ENCODE results near the gene OR6Q1.

Gene OR6Q1

DNA sequence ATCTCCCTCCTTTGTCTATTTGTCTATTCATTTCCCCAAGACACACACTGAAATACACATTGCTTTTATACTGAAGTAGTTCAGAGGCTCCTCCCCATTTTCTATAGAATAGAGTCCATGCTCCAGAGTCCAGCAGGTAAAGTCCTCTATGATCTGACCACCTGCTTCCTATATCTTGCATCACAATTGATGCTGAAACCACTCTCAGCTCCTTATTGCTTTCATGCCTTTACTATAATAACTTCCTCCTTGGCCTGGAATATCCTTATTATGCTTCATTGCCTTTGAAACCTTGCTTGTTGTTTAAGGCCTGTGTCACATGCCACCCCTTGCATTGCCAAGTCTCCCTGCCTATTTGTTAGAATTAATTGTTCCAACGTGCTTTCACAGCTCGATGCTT, 12.6 kb downstream of the OR6Q1 start:
- no peaks in the 10 kb centered on the region for H3K27me3 ChIP-seq (ENCODE audit: insufficient read depth, low read depth)
- TF ChIP-seq, protein P1, sequence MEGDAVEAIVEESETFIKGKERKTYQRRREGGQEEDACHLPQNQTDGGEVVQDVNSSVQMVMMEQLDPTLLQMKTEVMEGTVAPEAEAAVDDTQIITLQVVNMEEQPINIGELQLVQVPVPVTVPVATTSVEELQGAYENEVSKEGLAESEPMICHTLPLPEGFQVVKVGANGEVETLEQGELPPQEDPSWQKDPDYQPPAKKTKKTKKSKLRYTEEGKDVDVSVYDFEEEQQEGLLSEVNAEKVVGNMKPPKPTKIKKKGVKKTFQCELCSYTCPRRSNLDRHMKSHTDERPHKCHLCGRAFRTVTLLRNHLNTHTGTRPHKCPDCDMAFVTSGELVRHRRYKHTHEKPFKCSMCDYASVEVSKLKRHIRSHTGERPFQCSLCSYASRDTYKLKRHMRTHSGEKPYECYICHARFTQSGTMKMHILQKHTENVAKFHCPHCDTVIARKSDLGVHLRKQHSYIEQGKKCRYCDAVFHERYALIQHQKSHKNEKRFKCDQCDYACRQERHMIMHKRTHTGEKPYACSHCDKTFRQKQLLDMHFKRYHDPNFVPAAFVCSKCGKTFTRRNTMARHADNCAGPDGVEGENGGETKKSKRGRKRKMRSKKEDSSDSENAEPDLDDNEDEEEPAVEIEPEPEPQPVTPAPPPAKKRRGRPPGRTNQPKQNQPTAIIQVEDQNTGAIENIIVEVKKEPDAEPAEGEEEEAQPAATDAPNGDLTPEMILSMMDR (conservative IDR thresholded peaks at IDR 0.05; ENCODE audit: low read depth, low read length), result no peak
- no peak overlapping the region for H3K27ac ChIP-seq
- no peaks in the 10 kb centered on the region for H3K36me3 ChIP-seq (ENCODE audit: insufficient read depth)
- H3K9ac ChIP-seq, result no peak overlapping the region
- no peak overlapping the region for H3K4me3 ChIP-seq (IDR thresholded peaks at IDR 0.05; ENCODE audit: insufficient read depth, low read depth, low read length)
- H3K4me1 ChIP-seq (ENCODE audit: low read depth, poor library complexity, severe bottlenecking), result no peaks in the 10 kb centered on the region
- no peaks in the 10 kb centered on the region for H4K20me1 ChIP-seq (ENCODE audit: insufficient read depth)
- no peaks in the 10 kb centered on the region for H3K79me2 ChIP-seq (ENCODE audit: insufficient read depth, low read depth)
- H2AFZ ChIP-seq (ENCODE audit: low read depth), result no peak overlapping the region
- H3K4me2 ChIP-seq, result no peak overlapping the region

DNA sequence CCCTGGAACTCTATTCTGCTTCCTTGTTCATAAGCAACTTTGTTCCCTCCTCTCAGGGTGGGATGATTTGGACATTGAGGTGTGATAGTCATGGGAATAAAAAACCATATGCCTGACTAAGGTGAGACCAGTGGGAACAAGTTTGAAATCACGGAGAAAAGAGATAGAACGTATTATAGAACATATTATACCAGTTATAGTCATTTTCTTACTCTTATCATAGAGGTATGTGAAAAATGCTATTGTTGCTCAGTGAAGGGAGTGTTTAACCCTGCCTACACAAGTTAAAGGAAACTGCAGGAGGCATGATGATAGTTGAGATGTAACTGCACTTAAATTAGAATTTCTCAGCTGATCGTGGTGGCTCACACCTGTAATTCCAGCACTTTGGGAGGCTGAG, 15.5 kb downstream of the OR6Q1 start:
- no peak overlapping the region for H2AFZ ChIP-seq (ENCODE audit: low read depth)
- H3K79me2 ChIP-seq (ENCODE audit: insufficient read depth, low read depth), result no peaks in the 10 kb centered on the region
- H3K36me3 ChIP-seq (ENCODE audit: insufficient read depth), result no peaks in the 10 kb centered on the region
- H3K27me3 ChIP-seq (ENCODE audit: insufficient read depth, low read depth), result no peaks in the 10 kb centered on the region
- H3K4me1 ChIP-seq (ENCODE audit: low read depth, poor library complexity, severe bottlenecking), result no peaks in the 10 kb centered on the region
- no peak overlapping the region for H3K27ac ChIP-seq
- H3K4me3 ChIP-seq (IDR thresholded peaks at IDR 0.05; ENCODE audit: insufficient read depth, low read depth, low read length), result no peak overlapping the region
- no peaks in the 10 kb centered on the region for H4K20me1 ChIP-seq (ENCODE audit: insufficient read depth)
- no peak overlapping the region for H3K4me2 ChIP-seq
- H3K9ac ChIP-seq, result no peak overlapping the region
- TF ChIP-seq, protein P1 (conservative IDR thresholded peaks at IDR 0.05; ENCODE audit: low read depth, low read length), result no peak

DNA sequence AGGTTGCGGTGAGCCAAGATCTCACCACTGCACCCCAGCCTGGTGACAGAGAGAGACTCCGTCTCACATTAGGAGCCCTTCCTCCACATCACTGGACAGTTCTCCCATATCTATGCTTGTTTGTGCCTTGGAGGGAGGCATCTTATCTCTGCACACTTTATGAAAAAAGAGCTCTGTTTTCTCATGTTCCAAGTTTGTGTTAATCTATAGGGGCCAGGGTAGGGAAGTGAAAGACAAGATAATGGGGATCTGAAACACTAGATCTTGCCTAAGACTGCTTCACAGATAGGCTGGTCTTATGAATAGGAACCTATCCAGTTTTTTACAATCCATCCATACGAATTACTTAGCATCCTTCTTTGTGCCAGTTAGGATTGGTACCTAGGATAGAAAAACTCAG, 17.1 kb downstream of the OR6Q1 start:
- no peak overlapping the region for H3K4me3 ChIP-seq (IDR thresholded peaks at IDR 0.05; ENCODE audit: insufficient read depth, low read depth, low read length)
- H3K4me1 ChIP-seq (ENCODE audit: low read depth, poor library complexity, severe bottlenecking), result no peaks in the 10 kb centered on the region
- no peak overlapping the region for H3K4me2 ChIP-seq
- H3K27ac ChIP-seq, result no peak overlapping the region
- H2AFZ ChIP-seq (ENCODE audit: low read depth), result no peak overlapping the region
- H3K27me3 ChIP-seq (ENCODE audit: insufficient read depth, low read depth), result no peaks in the 10 kb centered on the region
- no peaks in the 10 kb centered on the region for H3K36me3 ChIP-seq (ENCODE audit: insufficient read depth)
- H3K79me2 ChIP-seq (ENCODE audit: insufficient read depth, low read depth), result no peaks in the 10 kb centered on the region
- TF ChIP-seq, protein P1 (conservative IDR thresholded peaks at IDR 0.05; ENCODE audit: low read depth, low read length), result no peak
- H4K20me1 ChIP-seq (ENCODE audit: insufficient read depth), result no peaks in the 10 kb centered on the region
- no peak overlapping the region for H3K9ac ChIP-seq

DNA sequence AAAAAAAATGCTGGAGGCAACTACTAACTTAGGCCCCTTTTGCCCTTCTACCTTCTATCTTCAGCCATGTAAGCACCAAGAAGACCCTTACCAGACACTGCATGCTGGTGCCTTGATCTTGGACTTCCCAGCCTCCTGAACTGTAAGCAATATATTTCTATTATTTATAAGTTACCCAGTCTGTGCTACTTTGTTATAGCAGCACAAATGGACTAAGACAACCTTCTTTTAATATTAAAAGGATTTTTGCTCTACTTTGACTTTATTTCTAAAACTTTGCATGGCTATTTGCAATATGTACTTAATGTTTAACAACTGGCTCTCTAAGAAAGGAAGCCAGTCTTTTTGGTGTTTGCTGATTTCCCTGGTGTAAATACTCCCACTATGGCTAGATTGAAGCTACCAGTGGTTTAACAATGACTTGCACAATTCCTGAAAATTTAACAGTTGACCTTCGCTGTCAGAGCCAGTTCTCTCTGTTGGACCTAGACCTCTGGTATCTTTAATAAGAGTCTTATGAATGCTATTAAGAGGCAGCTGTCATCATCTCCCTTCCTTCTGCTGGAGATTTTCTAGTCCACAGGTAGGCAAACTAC, 25.2 kb downstream of the OR6Q1 start:
- no peaks in the 10 kb centered on the region for H4K20me1 ChIP-seq (ENCODE audit: insufficient read depth)
- H3K4me2 ChIP-seq, result no peak overlapping the region
- TF ChIP-seq, protein P1 (conservative IDR thresholded peaks at IDR 0.05; ENCODE audit: low read depth, low read length), result no peak
- no peaks in the 10 kb centered on the region for H3K27me3 ChIP-seq (ENCODE audit: insufficient read depth, low read depth)
- no peaks in the 10 kb centered on the region for H3K79me2 ChIP-seq (ENCODE audit: insufficient read depth, low read depth)
- H3K4me1 ChIP-seq (ENCODE audit: low read depth, poor library complexity, severe bottlenecking), result no peaks in the 10 kb centered on the region
- no peak overlapping the region for H3K27ac ChIP-seq
- H3K9ac ChIP-seq, result no peak overlapping the region
- no peak overlapping the region for H2AFZ ChIP-seq (ENCODE audit: low read depth)
- H3K36me3 ChIP-seq (ENCODE audit: insufficient read depth), result no peaks in the 10 kb centered on the region
- no peak overlapping the region for H3K4me3 ChIP-seq (IDR thresholded peaks at IDR 0.05; ENCODE audit: insufficient read depth, low read depth, low read length)
